Inflammatory macrophage treated with lipopolysaccharide for 1 hour (primary cell): ENCODE results near the gene LYST.
A peak's percentile ranks its signal among the peaks of the same experiment; 100 is the strongest.

Experiments
- DNase-seq, 2 donors: peaks; one replicate each; pipeline ENCODE4 v3.0.0-alpha.2; 2020 to 2022

Gene LYST

GRCh38 chr1:235883261-235883927 lies 16.7 kb upstream of the LYST start:
- peak; percentile 68 to 75 for DNase-seq

GRCh38 chr1:235882816-235883215 lies 16.1 kb upstream of the LYST start:
- no peak for DNase-seq

- DNase-seq, result no peak
Measured at GRCh38 chr1:235881930-235882700, 15.4 kb upstream of the LYST start.

- DNase-seq, result peak; percentile 71 to 76
Measured at GRCh38 chr1:235878082-235878811, 11.5 kb upstream of the LYST start.

GRCh38 chr1:235876402-235876841 lies 9.7 kb upstream of the LYST start:
- DNase-seq, result peak; percentile 63 to 70

GRCh38 chr1:235875036-235875597 lies 8.4 kb upstream of the LYST start:
- DNase-seq, result no peak

GRCh38 chr1:235874261-235874660 lies 7.6 kb upstream of the LYST start:
- no peak for DNase-seq

- no peak for DNase-seq
Measured at GRCh38 chr1:235873571-235873970, 6.9 kb upstream of the LYST start.

- DNase-seq, result no peak
Measured at GRCh38 chr1:235873045-235873444, 6.3 kb upstream of the LYST start.

- no peak for DNase-seq
Measured at GRCh38 chr1:235872270-235872669, 5.6 kb upstream of the LYST start.

GRCh38 chr1:235867903-235868469 lies 1.3 kb upstream of the LYST start:
- DNase-seq, result no peak

GRCh38 chr1:235866913-235867845 lies 473 bp upstream of the LYST start:
- peak; percentile 90 to 97 for DNase-seq

- peak in 1 of 2 donors; percentile 52 for DNase-seq
Measured at GRCh38 chr1:235865565-235866204, 1.0 kb downstream of the LYST start.

- no peak for DNase-seq
Measured at GRCh38 chr1:235864931-235865525, 1.7 kb downstream of the LYST start.

GRCh38 chr1:235864469-235864868 lies 2.2 kb downstream of the LYST start:
- DNase-seq, result no peak

GRCh38 chr1:235863699-235864093 lies 3.0 kb downstream of the LYST start:
- peak; percentile 55 to 59 for DNase-seq

GRCh38 chr1:235861857-235862256 lies 4.8 kb downstream of the LYST start:
- DNase-seq, result no peak

GRCh38 chr1:235860829-235861228 lies 5.9 kb downstream of the LYST start:
- DNase-seq, result no peak

GRCh38 chr1:235859789-235860188 lies 6.9 kb downstream of the LYST start:
- no peak for DNase-seq

GRCh38 chr1:235858766-235859165 lies 7.9 kb downstream of the LYST start:
- DNase-seq, result peak in 1 of 2 donors; percentile 65

- peak in 1 of 2 donors; percentile 44 for DNase-seq
Measured at GRCh38 chr1:235857756-235858155, 8.9 kb downstream of the LYST start.
